DMS 273 (cell line): ENCODE results near the gene TUBB3.
A peak's percentile ranks its signal among the peaks of the same experiment; 100 is the strongest.
"Not testable (repeated sequence)": the region's sequence is repeated elsewhere in the genome, so short reads cannot be mapped to it uniquely, and the experiment has no call there.

Experiments used
- DNase-seq: peaks from one replicate; lab custom pipeline; 2025; ENCODE audit not compliant: unreplicated experiment; lab: John Stamatoyannopoulos, UW

The TUBB3 gene

DNA sequence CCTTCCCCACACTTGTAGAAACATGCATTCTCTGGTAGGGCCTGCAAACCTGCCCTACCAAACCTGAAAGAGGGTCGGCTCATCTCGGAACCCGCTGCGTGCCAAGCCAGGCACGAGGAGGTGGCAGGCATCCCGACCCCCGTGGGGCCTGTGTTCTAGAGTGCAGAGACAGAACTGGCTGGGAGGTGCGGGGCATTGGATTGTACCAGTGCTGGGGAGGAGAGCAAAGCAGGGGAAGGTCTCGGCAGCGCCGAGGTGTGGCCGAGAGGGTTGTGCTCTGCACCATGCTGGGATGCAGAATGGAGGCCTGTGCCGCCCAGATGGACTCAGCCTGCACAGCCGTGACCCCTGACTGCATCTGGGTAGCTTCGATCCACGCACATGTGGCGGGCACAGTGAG, 22.3 kb upstream of the TUBB3 start:
- DNase-seq = no peak

DNA sequence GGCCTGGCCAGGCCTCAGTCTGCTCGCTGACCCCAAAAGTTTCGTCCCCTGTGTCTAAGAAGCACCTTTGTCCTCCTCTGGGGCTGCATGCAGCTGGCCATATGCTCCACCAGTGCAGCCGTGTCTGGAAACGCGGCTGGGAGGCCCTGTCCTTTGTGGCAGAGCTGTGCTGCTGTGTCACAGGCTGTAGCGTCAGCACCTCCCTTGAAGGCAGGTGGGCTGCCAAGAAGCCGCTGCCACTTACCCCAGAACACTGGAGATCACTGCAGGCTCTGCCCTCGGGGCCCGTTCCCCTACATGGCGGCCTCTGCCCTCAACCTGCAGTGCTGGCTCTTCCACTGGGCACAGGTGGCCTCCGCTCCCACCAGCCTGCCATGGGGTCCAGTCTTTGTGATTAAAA, 20.2 kb upstream of the TUBB3 start:
- no peak for DNase-seq

DNA sequence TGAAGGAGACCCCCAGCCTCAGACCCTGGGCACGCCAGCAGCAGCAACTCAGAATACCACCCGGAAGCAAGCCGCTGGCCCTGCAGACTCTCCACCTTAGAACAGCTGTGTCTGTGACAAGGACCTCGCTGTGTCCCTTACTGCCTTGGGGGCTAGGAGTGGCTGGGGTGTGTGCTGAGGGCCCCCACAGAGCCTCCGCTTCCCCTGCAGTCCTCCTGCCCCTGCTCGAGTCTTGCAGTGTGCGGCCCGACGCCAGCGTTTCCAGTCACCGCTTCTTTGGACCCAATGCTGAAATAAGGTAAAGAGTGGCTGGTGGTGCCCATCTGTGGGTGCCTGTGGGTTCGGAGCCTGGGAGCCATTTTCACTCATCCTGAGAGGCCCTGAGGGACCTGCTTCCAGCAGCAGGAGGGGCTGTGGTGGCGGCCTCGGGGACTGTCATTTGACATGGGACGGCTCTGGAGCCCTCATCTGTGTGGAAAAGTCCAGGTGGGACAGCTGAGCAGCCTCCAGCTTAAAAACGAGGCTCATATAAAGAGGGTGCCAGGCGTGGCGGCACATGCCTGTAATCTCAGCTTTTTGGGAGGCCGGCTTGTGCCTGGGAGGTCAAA, 19.1 kb upstream of the TUBB3 start:
- DNase-seq = no peak

DNA sequence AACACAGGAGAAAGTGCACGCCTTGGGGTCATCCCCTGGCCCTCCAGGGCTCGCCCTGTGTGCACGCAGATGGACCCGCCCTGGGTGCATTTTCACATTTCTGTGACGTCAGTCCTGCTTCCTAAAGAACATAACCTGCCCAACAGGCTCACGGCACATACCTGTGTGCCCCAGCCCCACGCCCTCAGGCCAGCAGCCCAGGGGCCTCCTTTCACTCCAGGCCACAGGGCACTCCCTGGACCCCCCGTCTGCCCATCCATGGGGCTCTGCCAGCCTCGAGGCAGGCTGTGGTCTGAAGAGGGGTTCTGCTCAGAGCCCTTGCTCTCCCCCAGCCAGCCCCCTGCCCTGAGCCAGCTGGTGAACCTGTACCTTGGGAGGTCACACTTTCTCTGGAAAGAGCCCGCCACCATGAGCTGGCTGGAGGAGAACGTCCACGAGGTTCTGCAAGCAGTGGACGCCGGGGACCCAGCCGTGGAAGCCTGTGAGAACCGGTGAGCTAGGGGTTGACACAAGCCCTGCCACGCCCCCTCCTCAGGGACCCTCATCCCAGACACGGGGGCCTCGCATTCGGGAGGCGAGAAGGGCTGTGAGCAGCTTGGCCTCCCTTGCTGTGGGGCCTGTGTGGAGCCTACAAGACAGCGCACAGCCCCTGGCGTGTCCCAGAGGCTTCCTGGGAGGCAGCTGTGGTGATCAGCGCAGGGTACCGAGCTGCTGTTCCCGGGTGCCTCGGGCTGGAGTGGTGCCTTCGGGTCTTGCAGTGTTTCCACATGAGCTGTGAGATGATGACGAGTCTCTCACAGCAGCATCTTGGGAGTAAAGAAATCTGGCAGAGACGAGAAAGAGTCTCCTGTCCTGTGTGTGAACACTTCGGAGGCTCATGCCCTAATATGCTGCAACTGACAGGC, 18.3 kb upstream of the TUBB3 start:
- no peak for DNase-seq

DNA sequence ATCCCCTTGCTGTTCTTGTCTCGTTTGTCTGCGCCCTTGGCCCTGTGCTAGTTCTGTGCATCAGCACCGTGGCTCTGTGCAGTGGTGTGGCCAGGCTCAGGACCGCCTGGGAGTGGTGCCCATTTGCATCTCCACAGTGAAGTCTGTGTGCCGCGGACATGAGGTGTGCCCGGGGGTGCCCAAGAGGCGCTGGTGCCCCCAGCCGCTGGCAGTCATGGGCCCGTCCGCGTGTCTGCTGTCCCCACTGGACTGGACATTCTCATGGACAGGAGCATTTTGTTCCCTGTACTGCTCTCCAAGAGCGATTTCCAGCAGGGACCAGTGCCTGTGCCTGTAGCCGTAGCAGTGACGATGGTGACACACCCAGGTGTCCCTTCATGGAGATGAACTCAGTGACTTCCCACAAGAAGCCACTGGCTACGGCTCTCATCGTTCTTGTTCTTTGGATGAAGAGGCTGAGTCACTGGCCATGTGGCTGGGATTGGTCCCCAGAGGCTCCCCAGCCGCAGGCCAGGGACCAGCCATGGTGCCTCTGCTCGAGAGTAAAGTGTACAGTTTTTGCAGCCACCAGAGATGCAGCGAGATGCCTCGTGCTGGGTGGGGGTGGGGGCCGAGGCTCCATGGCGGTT, 17.5 kb upstream of the TUBB3 start:
- no peak for DNase-seq

DNA sequence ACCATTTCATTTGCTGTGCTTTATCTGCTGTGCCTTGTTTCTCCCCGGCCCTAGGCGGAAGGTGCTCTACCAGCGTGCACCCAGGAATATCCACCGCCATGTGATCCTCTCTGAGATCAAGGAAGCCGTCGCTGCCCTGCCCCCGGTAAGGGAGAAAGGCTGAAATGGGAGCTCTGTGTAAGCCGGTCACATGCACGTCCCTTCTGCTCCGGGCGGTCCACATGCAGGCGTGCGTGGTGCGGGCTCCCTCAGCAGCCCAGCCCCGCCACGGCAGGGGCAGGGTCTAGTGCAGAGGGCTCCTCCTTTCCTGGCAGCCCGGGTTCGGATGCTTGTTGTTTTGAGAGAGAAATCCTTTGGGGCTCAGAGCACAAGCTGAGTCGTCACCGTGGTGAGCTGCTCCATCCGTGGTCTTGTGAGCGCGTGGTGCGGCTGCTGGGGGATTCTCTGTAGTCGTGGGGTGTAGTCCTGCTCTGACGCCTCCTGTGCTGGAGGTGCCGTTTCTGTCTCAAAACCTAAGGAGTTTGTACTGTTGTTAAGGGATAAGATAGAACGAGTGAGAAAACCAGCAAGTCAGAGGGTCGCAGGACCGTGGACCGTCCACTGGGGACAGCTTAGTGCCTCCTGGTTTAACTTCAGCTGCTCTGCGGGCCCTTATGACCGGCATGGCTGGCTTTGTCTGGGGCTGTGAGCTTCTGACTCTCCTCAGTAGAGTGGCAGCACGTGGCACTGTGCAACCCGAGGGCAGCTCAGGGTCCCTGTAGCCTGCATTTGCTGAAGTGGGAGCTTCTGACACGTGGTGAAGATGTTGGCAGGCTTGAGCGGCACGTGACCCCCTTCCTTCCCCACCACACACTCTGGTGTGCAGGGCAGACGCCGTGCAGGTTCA, 16.8 kb upstream of the TUBB3 start:
- no peak for DNase-seq

DNA sequence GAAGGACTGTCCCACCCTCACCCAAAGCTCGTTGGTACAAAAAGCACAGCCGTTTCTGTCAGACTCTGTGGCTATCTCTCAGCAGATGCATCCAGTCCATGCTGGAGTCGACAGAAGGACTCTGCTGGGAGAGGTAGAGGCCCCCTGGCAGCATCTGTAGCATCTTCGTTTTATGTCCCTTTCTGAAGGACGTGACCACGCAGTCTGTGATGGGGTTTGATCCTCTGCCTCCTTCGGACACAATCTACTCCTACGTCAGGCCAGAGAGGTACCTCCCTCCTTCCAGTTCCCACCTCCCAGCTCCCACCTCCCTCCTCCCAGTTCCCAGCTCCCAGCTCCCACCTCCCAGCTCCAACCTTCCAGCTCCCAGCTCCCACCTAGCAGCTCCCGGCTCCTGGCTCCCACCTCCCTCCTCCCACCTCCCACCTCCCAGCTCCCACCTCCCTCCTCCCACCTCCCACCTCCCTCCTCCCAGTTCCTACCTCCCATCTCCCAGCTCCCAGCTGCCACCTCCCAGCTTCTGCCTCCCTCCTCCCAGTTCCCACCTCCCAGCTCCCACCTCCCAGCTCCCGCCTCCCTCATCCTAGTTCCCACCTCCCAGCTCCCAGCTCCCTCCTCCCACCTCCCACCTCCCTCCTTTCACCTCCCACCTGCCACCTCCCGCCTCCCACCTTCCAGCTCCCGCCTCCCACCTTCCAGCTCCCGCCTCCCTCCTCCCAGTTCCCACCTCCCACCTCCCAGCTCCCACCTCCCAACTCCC, 15.9 kb upstream of the TUBB3 start:
- no peak for DNase-seq

DNA sequence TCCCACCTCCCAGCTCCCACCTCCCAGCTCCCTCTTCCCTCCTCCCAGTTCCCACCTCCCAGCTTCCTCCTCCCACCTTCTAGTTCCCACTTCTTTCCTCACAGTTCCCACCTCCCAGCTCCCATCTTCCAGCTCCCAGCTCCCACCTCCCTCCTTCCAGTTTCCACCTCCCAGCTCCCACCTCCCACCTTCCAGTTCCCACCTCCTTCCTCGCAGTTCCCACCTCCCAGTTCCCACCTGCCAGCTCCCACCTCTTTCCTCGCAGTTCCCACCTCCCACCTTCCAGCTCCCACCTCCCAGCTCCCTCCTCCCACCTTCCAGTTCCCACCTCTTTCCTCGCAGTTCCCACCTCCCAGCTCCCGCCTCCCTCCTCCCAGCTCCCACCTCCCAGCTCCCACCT, 14.9 kb upstream of the TUBB3 start:
- DNase-seq = no peak

DNA sequence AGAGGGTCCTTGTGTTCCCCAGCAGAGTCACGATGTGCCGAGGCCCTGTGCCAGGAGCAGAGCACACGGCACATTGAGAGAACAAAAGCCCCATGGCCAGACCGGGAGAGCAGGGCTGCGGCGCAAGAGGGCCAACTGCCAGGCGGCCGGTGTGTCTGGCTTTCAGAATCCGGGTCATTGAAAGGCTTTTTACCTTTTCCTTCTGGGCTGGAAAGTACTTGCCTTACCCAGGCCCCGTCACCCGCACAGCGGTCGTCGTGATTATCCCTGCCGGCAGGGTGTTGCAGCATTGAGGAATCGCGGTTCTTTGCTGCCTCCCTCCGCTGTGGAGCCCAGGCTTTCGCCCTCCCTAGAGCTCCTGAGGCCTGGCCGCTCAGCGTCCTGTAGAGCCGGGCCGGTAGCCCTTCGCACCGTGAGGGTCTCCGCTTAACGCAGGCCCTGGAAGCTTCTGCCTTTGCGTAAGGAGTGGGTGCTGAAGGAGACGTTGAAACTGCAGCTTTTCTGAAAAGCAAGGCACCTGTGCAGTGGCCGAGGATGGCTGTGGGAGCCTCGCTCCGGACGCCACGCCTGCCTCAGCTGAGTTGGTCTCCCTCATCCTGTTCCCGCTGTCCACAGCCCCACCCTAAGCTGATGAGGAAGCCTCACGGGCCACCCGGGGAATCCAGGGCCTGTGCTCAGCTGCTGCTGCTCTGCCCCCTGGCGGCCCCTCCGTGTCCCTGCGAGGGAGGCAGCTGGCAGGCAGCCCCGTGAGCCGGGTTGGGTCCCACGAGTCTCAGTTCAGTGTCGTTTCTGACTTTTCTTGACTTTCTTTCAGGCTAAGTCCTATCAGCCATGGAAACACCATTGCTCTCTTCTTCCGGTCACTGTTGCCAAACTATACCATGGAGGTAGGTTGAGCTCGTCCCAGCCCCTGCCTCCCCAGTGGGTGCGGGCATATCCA, 13.1 kb upstream of the TUBB3 start:
- DNase-seq = peak; percentile 87

DNA sequence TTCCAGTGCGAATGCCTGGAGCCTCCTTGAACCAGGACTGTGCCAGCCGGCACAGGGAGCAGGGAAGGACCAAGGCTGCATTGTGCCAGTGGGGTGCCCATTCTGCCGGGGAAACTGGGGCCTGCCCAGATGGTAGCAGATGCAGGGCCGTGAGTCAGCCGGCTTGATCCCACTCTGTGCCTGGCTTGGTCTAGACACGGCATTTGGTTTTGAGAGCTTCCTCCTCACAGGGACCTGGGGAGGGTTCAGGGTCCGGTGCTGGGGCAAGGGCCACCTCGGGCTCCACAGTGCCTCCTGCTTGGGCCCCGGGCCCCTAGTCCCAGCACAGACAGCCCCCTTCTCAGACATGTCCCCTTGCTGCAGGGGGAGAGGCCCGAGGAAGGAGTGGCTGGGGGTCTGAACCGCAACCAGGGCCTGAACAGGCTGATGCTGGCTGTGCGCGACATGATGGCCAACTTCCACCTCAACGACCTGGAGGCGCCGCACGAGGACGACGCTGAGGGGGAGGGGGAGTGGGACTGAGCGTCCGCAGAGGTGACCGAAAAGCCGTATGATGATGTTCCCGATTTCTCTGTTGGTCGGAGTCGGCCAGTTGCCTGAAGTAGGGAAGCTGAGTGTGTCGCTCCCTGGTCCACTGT, 12.3 kb upstream of the TUBB3 start:
- peak; percentile 53 for DNase-seq

DNA sequence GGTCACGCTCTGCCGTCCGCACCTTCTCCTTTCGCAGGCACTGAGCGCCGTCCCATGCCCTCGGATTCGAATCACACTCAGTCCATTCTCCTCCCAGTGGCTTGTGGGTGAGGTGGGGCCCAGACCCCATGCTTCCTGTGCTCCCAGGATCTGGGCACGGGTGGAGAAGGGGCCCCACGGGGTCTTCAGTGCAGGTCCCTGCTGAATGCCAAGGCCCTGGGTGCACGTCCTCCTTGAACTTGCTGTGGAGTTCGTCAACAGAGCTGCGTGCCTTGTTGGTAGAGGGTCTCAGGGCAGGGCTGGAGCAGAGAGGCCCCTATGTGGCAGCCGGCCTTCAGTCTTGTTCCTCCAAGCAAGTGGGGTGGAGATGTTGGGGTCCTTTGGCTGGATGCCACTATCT, 11.8 kb upstream of the TUBB3 start:
- DNase-seq = no peak

DNA sequence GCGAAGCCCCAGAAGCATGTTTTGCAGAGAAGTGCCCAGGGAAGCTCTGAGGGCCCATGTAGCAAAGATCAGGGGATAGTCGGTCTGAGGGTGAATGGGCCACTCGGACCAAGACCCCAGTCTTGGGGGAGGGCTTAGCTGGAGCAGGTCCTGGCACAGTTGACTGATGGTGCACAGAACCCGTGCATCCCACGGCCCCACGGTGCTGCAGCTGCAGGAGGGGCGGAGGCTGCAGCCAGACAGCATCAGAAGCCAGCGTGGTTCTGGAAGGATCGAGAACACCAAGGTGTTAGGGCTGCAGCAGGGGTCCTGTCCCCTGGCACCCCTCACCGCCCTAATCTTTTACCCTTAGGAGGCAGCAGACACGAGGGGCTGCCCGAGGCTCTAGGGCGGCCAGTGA, 11.0 kb upstream of the TUBB3 start:
- no peak for DNase-seq

DNA sequence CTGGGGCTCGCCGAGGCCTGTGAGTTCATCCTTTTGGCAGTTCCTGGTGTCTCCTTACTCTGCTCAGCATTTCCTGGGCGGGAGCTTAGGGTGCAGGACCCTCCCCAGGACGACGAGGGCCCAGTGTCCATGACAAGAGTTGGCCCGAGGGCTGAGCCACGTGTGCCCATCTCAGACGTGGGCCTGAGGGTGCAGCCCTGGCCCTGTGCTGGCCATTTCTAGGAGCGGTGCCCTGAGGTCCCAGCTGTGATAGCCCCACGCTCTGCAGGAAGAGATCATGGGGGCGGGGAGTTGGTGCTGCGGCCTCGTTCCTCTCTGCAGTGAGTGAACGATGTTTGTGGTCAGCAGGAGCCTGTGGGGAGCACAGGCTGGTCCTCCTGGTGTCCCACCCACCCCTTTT, 10.5 kb upstream of the TUBB3 start:
- DNase-seq = no peak

DNA sequence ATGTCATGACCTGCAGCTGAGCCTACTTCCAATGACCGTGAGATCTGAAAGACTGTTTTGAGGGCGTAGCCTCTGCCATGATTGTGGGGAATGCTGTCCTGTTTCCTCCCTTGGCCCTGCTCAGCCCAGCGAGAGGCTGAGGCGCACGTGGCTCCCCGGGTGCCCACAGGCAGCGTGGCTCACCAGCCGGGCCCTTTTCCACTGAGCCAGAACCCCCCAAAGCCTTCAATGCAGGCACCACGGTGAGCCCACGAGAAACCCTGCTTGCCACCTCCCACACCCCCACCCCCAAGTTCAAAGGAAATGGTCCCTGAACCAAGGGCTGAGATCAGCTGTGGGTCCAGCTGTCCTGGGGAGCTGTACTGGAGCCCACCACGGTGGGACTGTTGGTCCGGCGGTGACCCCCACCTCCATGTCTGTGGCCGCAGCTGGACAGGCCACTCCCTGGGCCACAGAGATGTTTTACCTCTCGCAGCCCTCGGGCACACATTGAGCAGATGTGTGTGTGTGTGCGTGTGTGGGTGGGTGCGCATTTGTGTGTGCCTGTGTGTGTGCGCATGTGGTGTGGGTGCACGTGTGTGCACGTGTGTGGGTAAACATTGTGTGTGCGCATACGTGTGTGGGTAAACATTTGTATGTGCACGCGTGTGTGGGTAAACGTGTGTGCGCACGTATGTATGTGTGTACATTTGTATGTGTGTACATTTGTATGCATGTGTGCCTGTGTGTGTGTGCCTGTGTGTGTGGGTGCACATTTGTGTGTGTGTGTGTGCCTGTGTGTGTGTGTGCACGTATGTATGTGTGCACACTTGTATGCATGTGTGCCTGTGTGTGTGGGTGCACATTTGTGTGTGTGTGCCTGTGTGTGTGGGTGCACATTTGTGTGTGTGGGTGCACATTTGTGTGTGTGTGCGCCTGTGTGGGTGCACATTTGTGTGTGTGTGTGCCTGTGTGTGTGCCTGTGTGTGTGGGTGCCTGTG, 9.4 kb upstream of the TUBB3 start:
- DNase-seq = no peak

DNA sequence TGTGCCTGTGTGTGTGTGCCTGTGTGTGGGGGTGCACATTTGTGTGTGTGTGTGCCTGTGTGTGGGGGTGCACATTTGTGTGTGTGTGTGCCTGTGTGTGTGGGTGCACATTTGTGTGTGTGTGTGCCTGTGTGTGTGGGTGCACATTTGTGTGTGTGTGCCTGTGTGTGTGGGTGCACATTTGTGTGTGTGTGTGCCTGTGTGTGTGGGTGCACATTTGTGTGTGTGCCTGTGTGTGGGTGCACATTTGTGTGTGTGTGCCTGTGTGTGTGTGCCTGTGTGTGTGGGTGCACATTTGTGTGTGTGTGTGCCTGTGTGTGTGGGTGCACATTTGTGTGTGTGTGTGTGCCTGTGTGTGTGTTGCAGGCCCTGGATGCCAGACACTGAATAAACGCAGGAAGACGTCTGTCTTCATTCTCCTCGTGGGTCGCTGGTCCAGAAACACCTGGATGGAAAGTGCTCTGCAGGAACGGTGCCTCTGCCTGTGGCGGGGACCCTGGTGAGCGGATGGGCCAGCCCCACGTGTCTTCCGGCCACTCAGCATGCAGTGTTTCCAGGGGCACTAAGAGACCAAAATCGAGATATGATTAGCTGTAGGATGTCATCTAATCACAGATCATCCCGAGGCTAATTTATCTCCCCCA, 8.4 kb upstream of the TUBB3 start:
- DNase-seq = not testable (repeated sequence)

DNA sequence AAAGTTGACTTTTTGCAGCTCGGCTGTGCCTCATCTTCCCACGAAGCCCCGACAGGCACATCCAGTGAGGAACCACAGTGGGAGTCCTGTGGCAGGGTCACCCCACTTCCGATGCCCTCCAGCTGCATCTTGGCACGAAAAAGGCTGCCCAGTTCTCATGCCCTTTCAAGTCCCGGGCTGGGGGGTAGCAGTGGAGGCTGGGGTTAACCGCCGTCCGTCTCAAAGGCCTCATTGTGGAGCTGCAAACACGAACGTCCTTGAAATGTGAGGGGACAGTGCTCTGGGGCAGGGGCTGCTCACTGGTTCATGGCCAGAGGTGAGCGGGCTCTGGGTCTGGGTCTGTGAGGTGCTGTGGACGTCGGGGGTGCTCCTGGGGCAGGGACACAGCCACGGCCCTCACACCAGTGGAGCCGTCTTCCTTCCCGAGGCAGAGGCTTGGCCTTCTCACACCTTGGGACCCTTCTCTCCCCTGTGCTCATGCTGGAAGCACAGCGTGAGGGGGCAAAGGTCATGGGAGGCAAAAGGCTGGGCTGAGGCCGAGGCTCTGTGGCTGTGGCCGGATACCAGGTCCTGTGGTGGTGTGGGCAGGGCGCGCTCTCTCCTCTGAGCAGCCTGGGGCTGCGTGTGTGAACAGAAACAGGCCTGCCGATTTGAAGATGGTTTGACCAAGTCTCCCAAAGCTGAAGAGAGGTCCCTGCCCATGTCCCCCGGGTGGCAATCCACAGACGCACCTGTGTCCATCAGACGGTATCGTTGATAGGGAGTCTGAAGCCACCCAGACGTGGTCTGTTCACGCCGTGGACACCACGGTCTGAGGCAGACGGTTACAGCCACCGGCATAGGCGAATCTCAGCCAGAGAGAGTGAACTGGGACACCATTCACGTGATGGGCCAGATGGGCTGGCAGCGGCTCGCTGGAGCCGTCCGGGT, 7.6 kb upstream of the TUBB3 start:
- DNase-seq = peak; percentile 91
